ENCODE data around the gene HSD17B3. TPM values are rescaled to one million over a fixed set of nuclear protein-coding genes. Genes with fewer than 3 reads are reported as not detected.
"Not testable (repeated sequence)": the region's sequence is repeated elsewhere in the genome, so short reads cannot be mapped to it uniquely, and the experiment has no call there.

Gene HSD17B3
- polyA plus RNA-seq, 1 donor (not counting 4 experiments of a cell fraction or from before 2014, with no cell fraction given) = 0.17 TPM

DNA sequence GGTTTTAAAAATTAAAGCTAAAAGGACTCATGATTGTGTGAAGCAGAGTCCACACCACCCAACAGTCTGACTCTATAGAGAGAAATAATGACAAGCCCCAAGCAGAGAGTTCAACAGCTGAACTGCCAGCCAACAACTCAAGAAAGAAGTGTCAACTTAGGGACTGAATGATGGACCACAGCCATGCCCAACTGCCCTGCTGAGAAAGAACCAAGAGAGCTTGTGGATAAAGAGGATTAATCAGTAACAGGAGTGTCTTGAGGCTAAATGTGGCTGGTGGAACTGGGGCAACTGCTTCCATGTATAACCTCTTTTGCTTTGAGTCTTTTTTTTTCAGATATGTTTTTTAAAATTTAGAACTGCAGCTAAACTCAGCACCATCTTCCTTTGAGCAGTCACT lies 109.3 kb downstream of the HSD17B3 start:
- Histone ChIP-seq H3K9me1 (ENCODE audit: control insufficient read depth, extremely low read depth, insufficient read depth, low read length) (no peaks in the 10 kb centered on the region), H3K9ac (ENCODE audit: control insufficient read depth, extremely low read depth, insufficient read depth, low read length) (no peak overlapping the region), H2AFZ (ENCODE audit: control insufficient read depth, low read length) (no peak overlapping the region), H3K9me3 (ENCODE audit: control insufficient read depth, low read depth, low read length) (peaks cover 2% of the 10 kb centered on the region), H4K20me1 (ENCODE audit: control insufficient read depth, extremely low read depth, insufficient read depth, low read length) (no peaks in the 10 kb centered on the region), H3K4me3 (ENCODE audit: control insufficient read depth in 2 of 3, extremely low read depth in 1 of 3, insufficient read depth in 2 of 3, low read depth in 1 of 3, low read length in 3 of 3) (no peak overlapping the region), H3K4me2 (ENCODE audit: control insufficient read depth, extremely low read depth, insufficient read depth, low read depth, low read length) (no peak overlapping the region), H3K27ac (ENCODE audit: control insufficient read depth, insufficient read depth, low read length) (no peak overlapping the region), H3K36me3 (ENCODE audit: control insufficient read depth in 2 of 2, extremely low read depth in 1 of 2, insufficient read depth in 2 of 2, low read length in 2 of 2) (no peaks in the 10 kb centered on the region), H3K79me2 (ENCODE audit: control insufficient read depth, insufficient read depth, low read length) (no peaks in the 10 kb centered on the region), H3K4me1 (ENCODE audit: control insufficient read depth, extremely low read depth, insufficient read depth, low read length) (no peaks in the 10 kb centered on the region), H3K27me3 (ENCODE audit: control insufficient read depth, extremely low read depth, insufficient read depth, low read length) (peaks cover 7% of the 10 kb centered on the region)
- no peak for TF ChIP-seq EZH2 (IDR thresholded peaks at IDR 0.05; ENCODE audit: low read length)
- TF ChIP-seq, protein P1, sequence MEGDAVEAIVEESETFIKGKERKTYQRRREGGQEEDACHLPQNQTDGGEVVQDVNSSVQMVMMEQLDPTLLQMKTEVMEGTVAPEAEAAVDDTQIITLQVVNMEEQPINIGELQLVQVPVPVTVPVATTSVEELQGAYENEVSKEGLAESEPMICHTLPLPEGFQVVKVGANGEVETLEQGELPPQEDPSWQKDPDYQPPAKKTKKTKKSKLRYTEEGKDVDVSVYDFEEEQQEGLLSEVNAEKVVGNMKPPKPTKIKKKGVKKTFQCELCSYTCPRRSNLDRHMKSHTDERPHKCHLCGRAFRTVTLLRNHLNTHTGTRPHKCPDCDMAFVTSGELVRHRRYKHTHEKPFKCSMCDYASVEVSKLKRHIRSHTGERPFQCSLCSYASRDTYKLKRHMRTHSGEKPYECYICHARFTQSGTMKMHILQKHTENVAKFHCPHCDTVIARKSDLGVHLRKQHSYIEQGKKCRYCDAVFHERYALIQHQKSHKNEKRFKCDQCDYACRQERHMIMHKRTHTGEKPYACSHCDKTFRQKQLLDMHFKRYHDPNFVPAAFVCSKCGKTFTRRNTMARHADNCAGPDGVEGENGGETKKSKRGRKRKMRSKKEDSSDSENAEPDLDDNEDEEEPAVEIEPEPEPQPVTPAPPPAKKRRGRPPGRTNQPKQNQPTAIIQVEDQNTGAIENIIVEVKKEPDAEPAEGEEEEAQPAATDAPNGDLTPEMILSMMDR (optimal IDR thresholded peaks at IDR 0.05 in 1 of 3, IDR thresholded peaks at IDR 0.05 in 1 of 3, conservative IDR thresholded peaks at IDR 0.05 in 1 of 3; ENCODE audit: extremely low read depth in 1 of 3, insufficient read depth in 2 of 3, low read length in 3 of 3) = no peak
- FAIRE-seq = no peak
- dilution Hi-C loops (cut with MboI; ENCODE audit: extremely low pct_ligation_motif_present, low sequenced_read_pairs) = no loop called here
- no peak for DNase-seq (ENCODE audit: low read depth, low spot score)

DNA sequence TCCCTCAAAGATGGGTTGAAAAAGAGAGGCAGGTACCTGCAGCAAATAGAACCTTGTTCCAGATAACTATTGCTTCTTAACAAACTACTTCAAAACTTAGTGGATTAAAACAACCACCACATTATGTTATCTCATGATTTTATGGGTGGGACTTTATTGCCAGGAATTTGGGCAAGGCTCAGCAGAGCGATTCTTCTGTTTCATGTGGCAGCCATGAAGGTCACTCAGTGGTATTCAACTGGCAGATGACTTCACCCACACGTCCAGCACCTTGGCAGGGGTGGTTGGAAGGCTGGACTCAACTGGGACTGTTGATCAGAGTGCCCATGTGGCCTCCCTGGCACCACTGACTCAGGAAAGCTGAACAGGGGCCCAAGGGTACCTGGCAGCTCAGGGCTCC lies 112.0 kb downstream of the HSD17B3 start:
- Histone ChIP-seq H3K27ac (ENCODE audit: control insufficient read depth, insufficient read depth, low read length) (no peak overlapping the region), H3K9ac (ENCODE audit: control insufficient read depth, extremely low read depth, insufficient read depth, low read length) (no peak overlapping the region), H3K4me1 (ENCODE audit: control insufficient read depth, extremely low read depth, insufficient read depth, low read length) (peaks cover 12% of the 10 kb centered on the region), H4K20me1 (ENCODE audit: control insufficient read depth, extremely low read depth, insufficient read depth, low read length) (no peaks in the 10 kb centered on the region), H2AFZ (ENCODE audit: control insufficient read depth, low read length) (no peak overlapping the region), H3K79me2 (ENCODE audit: control insufficient read depth, insufficient read depth, low read length) (no peaks in the 10 kb centered on the region), H3K27me3 (ENCODE audit: control insufficient read depth, extremely low read depth, insufficient read depth, low read length) (peaks cover 18% of the 10 kb centered on the region), H3K4me3 (ENCODE audit: control insufficient read depth in 2 of 3, extremely low read depth in 1 of 3, insufficient read depth in 2 of 3, low read depth in 1 of 3, low read length in 3 of 3) (no peak overlapping the region), H3K9me3 (ENCODE audit: control insufficient read depth, low read depth, low read length) (peaks cover 2% of the 10 kb centered on the region), H3K4me2 (ENCODE audit: control insufficient read depth, extremely low read depth, insufficient read depth, low read depth, low read length) (no peak overlapping the region), H3K36me3 (ENCODE audit: control insufficient read depth in 2 of 2, extremely low read depth in 1 of 2, insufficient read depth in 2 of 2, low read length in 2 of 2) (no peaks in the 10 kb centered on the region), H3K9me1 (ENCODE audit: control insufficient read depth, extremely low read depth, insufficient read depth, low read length) (no peaks in the 10 kb centered on the region)
- DNase-seq (ENCODE audit: low read depth, low spot score) (no peak), FAIRE-seq (no peak)
- dilution Hi-C loops (cut with MboI; ENCODE audit: extremely low pct_ligation_motif_present, low sequenced_read_pairs) = no loop called here
- TF ChIP-seq EZH2 (IDR thresholded peaks at IDR 0.05; ENCODE audit: low read length) = no peak
- TF ChIP-seq, protein P1 (optimal IDR thresholded peaks at IDR 0.05 in 1 of 3, IDR thresholded peaks at IDR 0.05 in 1 of 3, conservative IDR thresholded peaks at IDR 0.05 in 1 of 3; ENCODE audit: extremely low read depth in 1 of 3, insufficient read depth in 2 of 3, low read length in 3 of 3) = no peak

DNA sequence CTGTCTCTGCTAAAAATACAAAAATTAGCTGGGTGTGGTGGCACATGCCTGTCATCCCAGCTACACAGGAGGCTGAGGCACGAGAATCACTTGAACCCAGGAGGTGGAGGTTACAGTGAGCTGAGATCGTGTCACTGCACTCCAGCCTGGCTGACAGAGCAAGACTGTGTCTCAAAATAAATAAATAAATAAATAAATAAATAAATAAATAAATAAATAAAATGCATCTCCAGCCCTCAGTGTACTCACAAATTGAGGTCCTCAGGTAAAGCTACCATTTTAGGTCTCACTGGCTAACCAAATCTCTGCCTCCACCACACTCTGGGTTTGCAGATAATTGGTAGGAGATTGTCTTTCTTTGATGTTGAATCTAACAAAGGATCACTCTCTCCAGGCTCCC lies 112.4 kb downstream of the HSD17B3 start:
- H3K27me3 ChIP-seq (ENCODE audit: control insufficient read depth, extremely low read depth, insufficient read depth, low read length) = peaks cover 20% of the 10 kb centered on the region
- dilution Hi-C loops (cut with MboI; ENCODE audit: extremely low pct_ligation_motif_present, low sequenced_read_pairs); H3K79me2 ChIP-seq (ENCODE audit: control insufficient read depth, insufficient read depth, low read length); H3K9me3 ChIP-seq (ENCODE audit: control insufficient read depth, low read depth, low read length); H4K20me1 ChIP-seq (ENCODE audit: control insufficient read depth, extremely low read depth, insufficient read depth, low read length); H3K9ac ChIP-seq (ENCODE audit: control insufficient read depth, extremely low read depth, insufficient read depth, low read length); H3K4me2 ChIP-seq (ENCODE audit: control insufficient read depth, extremely low read depth, insufficient read depth, low read depth, low read length); H3K27ac ChIP-seq (ENCODE audit: control insufficient read depth, insufficient read depth, low read length); DNase-seq (ENCODE audit: low read depth, low spot score); H2AFZ ChIP-seq (ENCODE audit: control insufficient read depth, low read length); H3K36me3 ChIP-seq (ENCODE audit: control insufficient read depth in 2 of 2, extremely low read depth in 1 of 2, insufficient read depth in 2 of 2, low read length in 2 of 2); FAIRE-seq; H3K9me1 ChIP-seq (ENCODE audit: control insufficient read depth, extremely low read depth, insufficient read depth, low read length); H3K4me3 ChIP-seq (ENCODE audit: control insufficient read depth in 2 of 3, extremely low read depth in 1 of 3, insufficient read depth in 2 of 3, low read depth in 1 of 3, low read length in 3 of 3): not testable (repeated sequence)
- H3K4me1 ChIP-seq (ENCODE audit: control insufficient read depth, extremely low read depth, insufficient read depth, low read length) = peaks cover 12% of the 10 kb centered on the region
